ENCODE measurements around the gene NRXN3. TPM values are rescaled to one million over a fixed set of nuclear protein-coding genes. Genes with fewer than 3 reads are reported as not detected.

Gene NRXN3
- total RNA-seq, 1 donor: 2.5 TPM

DNA sequence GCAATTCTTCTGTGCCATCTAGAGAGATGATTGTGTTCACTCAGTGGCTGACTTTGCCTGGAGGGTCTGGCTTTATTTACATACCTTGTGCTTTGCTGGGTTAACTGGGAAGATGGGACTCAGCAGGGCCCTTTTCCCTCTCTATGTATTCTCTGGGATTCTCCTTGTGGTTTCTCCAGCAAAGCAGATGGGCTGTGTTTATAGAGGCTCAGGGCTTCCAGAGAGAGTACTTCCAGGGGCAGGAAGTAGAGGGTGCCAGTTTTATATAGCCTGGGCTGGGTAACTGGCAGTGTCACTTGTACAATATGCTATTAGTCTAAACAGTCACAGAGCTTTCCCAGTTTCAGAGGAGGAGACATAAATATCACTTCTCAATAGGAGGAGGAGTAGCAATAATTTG is 1531.2 kb downstream of the NRXN3 start:
- H3K36me3 ChIP-seq (ENCODE audit: insufficient read depth, low read length): no peaks in the 10 kb centered on the region
- no peak overlapping the region for H3K4me2 ChIP-seq (ENCODE audit: insufficient read depth, low read length)
- no peaks in the 10 kb centered on the region for H3K4me1 ChIP-seq (ENCODE audit: insufficient read depth, low read length)
- no peaks in the 10 kb centered on the region for H4K20me1 ChIP-seq (ENCODE audit: insufficient read depth, low read length)
- H3K9me3 ChIP-seq (ENCODE audit: low read depth, low read length): no peaks in the 10 kb centered on the region
- H3K79me2 ChIP-seq (ENCODE audit: insufficient read depth, low read length): no peaks in the 10 kb centered on the region
- no peak overlapping the region for H3K27ac ChIP-seq (ENCODE audit: low read depth, low read length)
- H3K27me3 ChIP-seq (ENCODE audit: insufficient read depth, low read length): no peaks in the 10 kb centered on the region
- H2AFZ ChIP-seq (ENCODE audit: low read length): no peak overlapping the region
- no peak for DNase-seq (ENCODE audit: insufficient read length, low spot score, missing footprints)
- TF ChIP-seq, protein P1, sequence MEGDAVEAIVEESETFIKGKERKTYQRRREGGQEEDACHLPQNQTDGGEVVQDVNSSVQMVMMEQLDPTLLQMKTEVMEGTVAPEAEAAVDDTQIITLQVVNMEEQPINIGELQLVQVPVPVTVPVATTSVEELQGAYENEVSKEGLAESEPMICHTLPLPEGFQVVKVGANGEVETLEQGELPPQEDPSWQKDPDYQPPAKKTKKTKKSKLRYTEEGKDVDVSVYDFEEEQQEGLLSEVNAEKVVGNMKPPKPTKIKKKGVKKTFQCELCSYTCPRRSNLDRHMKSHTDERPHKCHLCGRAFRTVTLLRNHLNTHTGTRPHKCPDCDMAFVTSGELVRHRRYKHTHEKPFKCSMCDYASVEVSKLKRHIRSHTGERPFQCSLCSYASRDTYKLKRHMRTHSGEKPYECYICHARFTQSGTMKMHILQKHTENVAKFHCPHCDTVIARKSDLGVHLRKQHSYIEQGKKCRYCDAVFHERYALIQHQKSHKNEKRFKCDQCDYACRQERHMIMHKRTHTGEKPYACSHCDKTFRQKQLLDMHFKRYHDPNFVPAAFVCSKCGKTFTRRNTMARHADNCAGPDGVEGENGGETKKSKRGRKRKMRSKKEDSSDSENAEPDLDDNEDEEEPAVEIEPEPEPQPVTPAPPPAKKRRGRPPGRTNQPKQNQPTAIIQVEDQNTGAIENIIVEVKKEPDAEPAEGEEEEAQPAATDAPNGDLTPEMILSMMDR (IDR thresholded peaks at IDR 0.05; ENCODE audit: extremely low read depth, low read depth, low read length): no peak
- no peak overlapping the region for H3K4me3 ChIP-seq (ENCODE audit: insufficient read depth, low read length)

DNA sequence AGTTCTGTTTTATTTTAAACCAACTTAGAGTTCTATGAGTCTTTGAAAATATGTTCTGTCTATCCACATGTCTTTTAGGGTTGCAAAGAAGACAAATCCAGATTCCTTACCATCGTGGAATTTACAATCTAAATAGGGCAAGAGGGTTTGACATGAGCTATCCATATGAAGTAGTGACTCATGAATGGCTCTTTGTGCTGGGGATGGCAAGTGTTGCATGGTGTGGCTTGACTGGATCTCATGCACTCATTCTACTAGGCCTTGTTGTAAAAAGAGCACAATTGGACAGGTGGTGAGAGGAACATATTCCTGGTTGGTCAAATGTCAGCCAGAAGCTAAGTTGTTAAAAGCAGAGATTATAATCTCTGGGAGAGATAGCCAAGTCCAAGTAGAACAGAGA is 1532.0 kb downstream of the NRXN3 start:
- H3K27me3 ChIP-seq (ENCODE audit: insufficient read depth, low read length): no peaks in the 10 kb centered on the region
- no peaks in the 10 kb centered on the region for H3K79me2 ChIP-seq (ENCODE audit: insufficient read depth, low read length)
- H3K4me2 ChIP-seq (ENCODE audit: insufficient read depth, low read length): no peak overlapping the region
- H3K27ac ChIP-seq (ENCODE audit: low read depth, low read length): no peak overlapping the region
- TF ChIP-seq, protein P1 (IDR thresholded peaks at IDR 0.05; ENCODE audit: extremely low read depth, low read depth, low read length): no peak
- no peaks in the 10 kb centered on the region for H3K36me3 ChIP-seq (ENCODE audit: insufficient read depth, low read length)
- H3K9me3 ChIP-seq (ENCODE audit: low read depth, low read length): no peaks in the 10 kb centered on the region
- H3K4me3 ChIP-seq (ENCODE audit: insufficient read depth, low read length): no peak overlapping the region
- H2AFZ ChIP-seq (ENCODE audit: low read length): no peak overlapping the region
- no peaks in the 10 kb centered on the region for H4K20me1 ChIP-seq (ENCODE audit: insufficient read depth, low read length)
- DNase-seq (ENCODE audit: insufficient read length, low spot score, missing footprints): no peak
- no peaks in the 10 kb centered on the region for H3K4me1 ChIP-seq (ENCODE audit: insufficient read depth, low read length)

DNA sequence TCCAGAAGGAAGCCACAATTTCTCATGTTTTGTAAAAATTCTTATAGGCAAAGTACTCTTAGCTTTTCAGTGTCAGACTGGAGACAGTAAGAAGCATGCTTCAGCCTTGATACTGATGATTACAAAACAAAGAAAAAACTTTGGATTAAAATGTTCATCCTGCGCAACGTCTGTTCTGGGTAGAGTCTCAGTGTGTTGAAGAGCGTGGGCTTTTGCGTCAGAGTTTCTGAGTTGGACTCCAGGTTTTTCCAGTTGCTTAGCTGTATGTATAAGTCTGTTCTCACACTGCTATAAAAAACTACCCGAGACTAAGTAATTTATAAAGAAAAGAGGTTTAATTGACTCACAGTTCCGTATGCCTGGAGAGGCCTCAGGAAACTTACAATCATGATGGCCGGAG is 1533.0 kb downstream of the NRXN3 start:
- no peak overlapping the region for H3K4me3 ChIP-seq (ENCODE audit: insufficient read depth, low read length)
- H3K79me2 ChIP-seq (ENCODE audit: insufficient read depth, low read length): no peaks in the 10 kb centered on the region
- H2AFZ ChIP-seq (ENCODE audit: low read length): no peak overlapping the region
- H3K4me2 ChIP-seq (ENCODE audit: insufficient read depth, low read length): no peak overlapping the region
- no peaks in the 10 kb centered on the region for H3K27me3 ChIP-seq (ENCODE audit: insufficient read depth, low read length)
- H3K9me3 ChIP-seq (ENCODE audit: low read depth, low read length): no peaks in the 10 kb centered on the region
- H3K4me1 ChIP-seq (ENCODE audit: insufficient read depth, low read length): no peaks in the 10 kb centered on the region
- no peak for DNase-seq (ENCODE audit: insufficient read length, low spot score, missing footprints)
- H4K20me1 ChIP-seq (ENCODE audit: insufficient read depth, low read length): no peaks in the 10 kb centered on the region
- TF ChIP-seq, protein P1 (IDR thresholded peaks at IDR 0.05; ENCODE audit: extremely low read depth, low read depth, low read length): no peak
- H3K36me3 ChIP-seq (ENCODE audit: insufficient read depth, low read length): no peaks in the 10 kb centered on the region
- no peak overlapping the region for H3K27ac ChIP-seq (ENCODE audit: low read depth, low read length)

DNA sequence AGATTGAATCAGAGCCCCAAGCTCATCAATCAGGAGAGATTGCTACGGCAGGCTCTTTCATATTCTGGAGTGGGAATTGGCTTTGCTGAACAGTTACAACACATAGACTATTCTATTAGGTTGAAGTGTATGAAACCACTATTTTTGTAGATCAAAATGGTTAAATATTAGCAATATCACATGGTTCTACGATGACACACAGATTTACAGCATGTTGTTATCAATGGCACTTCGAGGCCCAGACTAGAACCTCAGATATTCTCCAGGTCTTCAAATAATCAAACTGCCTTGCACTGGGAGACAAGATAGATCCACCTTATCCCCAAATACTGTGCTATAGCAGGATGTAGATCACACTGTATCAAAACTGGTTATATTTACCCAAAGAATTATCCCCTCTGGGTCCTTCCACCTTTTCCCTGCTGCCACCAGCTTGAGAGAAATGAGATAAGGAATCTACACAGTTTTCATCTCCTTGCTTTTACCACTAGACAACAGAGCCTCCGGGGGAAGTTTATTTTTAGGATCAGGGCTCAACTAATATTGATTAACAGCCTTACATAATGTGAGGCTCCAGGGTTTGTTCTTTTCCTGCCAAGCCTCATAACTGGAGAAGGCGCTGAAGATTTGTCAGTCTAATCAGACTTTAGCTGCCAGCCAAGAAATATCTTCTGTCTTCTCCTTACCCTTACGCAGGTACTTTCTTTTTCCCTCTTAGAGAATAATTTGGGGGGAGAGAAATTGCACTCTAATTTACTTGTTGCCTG is 1534.1 kb downstream of the NRXN3 start:
- TF ChIP-seq, protein P1 (IDR thresholded peaks at IDR 0.05; ENCODE audit: extremely low read depth, low read depth, low read length): no peak
- Histone ChIP-seq H3K27ac (ENCODE audit: low read depth, low read length) (no peak overlapping the region), H3K79me2 (ENCODE audit: insufficient read depth, low read length) (no peaks in the 10 kb centered on the region)

More for the DNA sequence above, 1534.1 kb downstream of the NRXN3 start:
- H3K9me3 ChIP-seq (ENCODE audit: low read depth, low read length): no peaks in the 10 kb centered on the region
- no peaks in the 10 kb centered on the region for H4K20me1 ChIP-seq (ENCODE audit: insufficient read depth, low read length)
- H3K27me3 ChIP-seq (ENCODE audit: insufficient read depth, low read length): no peaks in the 10 kb centered on the region
- no peak overlapping the region for H3K4me3 ChIP-seq (ENCODE audit: insufficient read depth, low read length)
- H3K36me3 ChIP-seq (ENCODE audit: insufficient read depth, low read length): no peaks in the 10 kb centered on the region
- H2AFZ ChIP-seq (ENCODE audit: low read length): no peak overlapping the region
- no peak overlapping the region for H3K4me2 ChIP-seq (ENCODE audit: insufficient read depth, low read length)
- DNase-seq (ENCODE audit: insufficient read length, low spot score, missing footprints): no peak
- no peaks in the 10 kb centered on the region for H3K4me1 ChIP-seq (ENCODE audit: insufficient read depth, low read length)

Measured in osteoblast (primary cell).